Measurements from ENCODE around the gene FBN1.
A peak's percentile ranks its signal among the peaks of the same experiment; 100 is the strongest.

The FBN1 gene

DNA sequence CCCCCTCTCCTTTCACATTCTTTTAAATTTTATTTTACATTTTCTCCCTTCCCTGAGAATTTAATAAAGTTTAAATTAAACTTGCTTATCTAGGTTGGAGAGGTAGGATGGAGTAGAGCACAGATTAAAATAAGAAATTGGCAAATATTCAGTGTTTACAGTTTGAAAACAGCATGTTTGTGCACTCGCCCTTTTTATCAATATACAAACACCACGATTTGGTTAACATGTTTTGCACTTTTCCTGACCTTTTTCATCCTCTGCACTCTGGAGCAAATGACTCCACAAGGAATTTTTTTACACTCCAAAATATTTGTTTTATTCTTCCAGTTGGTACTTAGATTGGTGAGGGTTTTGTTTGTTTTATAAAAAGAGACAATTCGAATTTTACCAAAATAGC lies 227.2 kb downstream of the FBN1 start:
- H2BK15ac ChIP-seq (ENCODE audit: low read depth, poor library complexity, severe bottlenecking) = no peak overlapping the region
- no peak overlapping the region for H2AFZ ChIP-seq (ENCODE audit: low read depth, low read length)
- no peaks in the 10 kb centered on the region for H3K27me3 ChIP-seq (ENCODE audit: control insufficient read depth in 1 of 2, insufficient read depth in 1 of 2, low read length in 2 of 2)
- no peak overlapping the region for H3K18ac ChIP-seq (ENCODE audit: low read depth in 1 of 2, low read length in 2 of 2)
- no peaks in the 10 kb centered on the region for H3K9me3 ChIP-seq (ENCODE audit: control insufficient read depth, low read length)
- no peak overlapping the region for H3K23ac ChIP-seq (ENCODE audit: low read length in 2 of 2)
- H3K4me3 ChIP-seq (ENCODE audit: insufficient read depth in 1 of 2, low read depth in 1 of 2, low read length in 2 of 2) = no peak overlapping the region
- no peaks in the 10 kb centered on the region for H3K4me1 ChIP-seq (ENCODE audit: control insufficient read depth, insufficient read depth, low read depth, low read length)
- no peak overlapping the region for H2BK12ac ChIP-seq (ENCODE audit: low read length in 2 of 2)
- no peak overlapping the region for H2AK5ac ChIP-seq (ENCODE audit: low read length, severe bottlenecking)
- no peak overlapping the region for H4K8ac ChIP-seq (ENCODE audit: low read length)
- DNase-seq = no peak
- H3K36me3 ChIP-seq (ENCODE audit: control insufficient read depth in 1 of 2, insufficient read depth in 2 of 2, low read depth in 1 of 2, low read length in 2 of 2) = peaks cover 50 to 90% of the 10 kb centered on the region in 2 experiments
- 86% methylated on average over 2 of the region's 3 CpGs for WGBS
- H4K91ac ChIP-seq (ENCODE audit: low read length) = no peak overlapping the region
- no peak overlapping the region for H2BK5ac ChIP-seq (ENCODE audit: low read depth, low read length, poor library complexity, severe bottlenecking)
- H3K14ac ChIP-seq (ENCODE audit: low read length in 2 of 2) = no peak overlapping the region
- peaks cover 7% of the 10 kb centered on the region for H3K79me1 ChIP-seq (replicated peaks; ENCODE audit: low read length, poor library complexity, severe bottlenecking)
- no peak overlapping the region for H3K4me2 ChIP-seq (ENCODE audit: low read length, poor library complexity, severe bottlenecking)
- no peak overlapping the region for H3K4ac ChIP-seq (ENCODE audit: low read depth in 1 of 2, low read length in 2 of 2)
- H3K27ac ChIP-seq (ENCODE audit: low read length, poor library complexity, severe bottlenecking) = no peak overlapping the region
- no peak overlapping the region for H2BK120ac ChIP-seq (ENCODE audit: low read depth, low read length)
- peak overlapping the region; percentile 17 for H3K9ac ChIP-seq (ENCODE audit: low read length)

GRCh38 chr15:48416301-48416700 lies 229.2 kb downstream of the FBN1 start:
- Histone ChIP-seq H3K36me3 (ENCODE audit: control insufficient read depth in 1 of 2, insufficient read depth in 2 of 2, low read depth in 1 of 2, low read length in 2 of 2) (peaks cover 46 to 89% of the 10 kb centered on the region in 2 experiments), H3K4me2 (ENCODE audit: low read length, poor library complexity, severe bottlenecking) (no peak overlapping the region), H3K27me3 (ENCODE audit: control insufficient read depth in 1 of 2, insufficient read depth in 1 of 2, low read length in 2 of 2) (no peaks in the 10 kb centered on the region), H3K27ac (ENCODE audit: low read length, poor library complexity, severe bottlenecking) (no peak overlapping the region), H2BK15ac (ENCODE audit: low read depth, poor library complexity, severe bottlenecking) (no peak overlapping the region), H4K91ac (ENCODE audit: low read length) (no peak overlapping the region), H2BK5ac (ENCODE audit: low read depth, low read length, poor library complexity, severe bottlenecking) (no peak overlapping the region), H4K8ac (ENCODE audit: low read length) (no peak overlapping the region), H3K79me1 (replicated peaks; ENCODE audit: low read length, poor library complexity, severe bottlenecking) (peaks cover 7% of the 10 kb centered on the region), H3K23ac (ENCODE audit: low read length in 2 of 2) (no peak overlapping the region), H3K9me3 (ENCODE audit: control insufficient read depth, low read length) (no peaks in the 10 kb centered on the region), H2BK12ac (ENCODE audit: low read length in 2 of 2) (no peak overlapping the region), H2AFZ (ENCODE audit: low read depth, low read length) (no peak overlapping the region), H2AK5ac (ENCODE audit: low read length, severe bottlenecking) (no peak overlapping the region), H2BK120ac (ENCODE audit: low read depth, low read length) (no peak overlapping the region), H3K14ac (ENCODE audit: low read length in 2 of 2) (no peak overlapping the region), H3K18ac (ENCODE audit: low read depth in 1 of 2, low read length in 2 of 2) (no peak overlapping the region), H3K4me3 (ENCODE audit: insufficient read depth in 1 of 2, low read depth in 1 of 2, low read length in 2 of 2) (no peak overlapping the region), H3K4ac (ENCODE audit: low read depth in 1 of 2, low read length in 2 of 2) (no peak overlapping the region), H3K9ac (ENCODE audit: low read length) (peak overlapping the region; percentile 1), H3K4me1 (ENCODE audit: control insufficient read depth, insufficient read depth, low read depth, low read length) (peaks cover 2% of the 10 kb centered on the region)
- no peak for DNase-seq
- 74% methylated on average over 3 of the region's 3 CpGs for WGBS

DNA sequence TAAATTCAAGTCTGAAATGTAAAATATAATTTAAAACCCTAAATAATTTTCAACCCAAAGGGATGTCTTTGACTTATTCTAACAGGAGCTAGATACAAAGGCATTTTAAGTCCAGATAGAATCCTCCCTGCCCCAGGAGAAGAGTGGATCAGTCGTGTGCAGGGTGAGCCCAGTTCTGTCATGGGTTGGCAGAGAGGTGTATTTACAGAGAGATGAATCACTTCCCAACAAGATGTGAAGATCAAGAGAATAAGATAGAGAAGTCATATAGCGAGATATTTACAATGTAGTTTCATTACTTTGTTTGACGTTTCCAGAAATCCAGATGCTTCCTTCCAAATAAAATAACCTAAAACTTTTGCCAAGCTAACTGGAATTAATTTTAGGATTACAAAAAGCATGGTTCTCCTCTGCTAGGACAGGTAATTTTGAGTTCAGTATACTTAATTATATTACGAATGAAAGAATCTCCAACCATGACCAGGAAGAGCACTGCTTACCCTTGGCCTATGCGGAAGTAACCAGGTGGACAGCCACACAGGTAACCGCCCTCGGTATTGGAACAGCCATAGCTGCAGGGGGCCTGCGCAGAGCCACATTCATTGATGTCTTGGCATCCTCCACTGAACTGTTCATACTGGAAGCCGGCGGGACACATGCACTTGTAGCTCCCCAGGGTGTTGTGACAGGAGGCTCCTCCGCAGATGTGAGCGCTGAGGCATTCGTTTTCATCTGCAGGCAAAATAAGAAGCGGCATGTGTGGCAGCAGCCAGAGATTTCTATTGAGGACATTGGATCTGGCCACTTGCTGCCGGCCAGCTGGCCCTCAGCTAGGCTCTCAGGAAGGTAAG lies 230.2 kb downstream of the FBN1 start:
- Histone ChIP-seq H3K14ac (ENCODE audit: low read length in 2 of 2) (no peak overlapping the region), H2BK5ac (ENCODE audit: low read depth, low read length, poor library complexity, severe bottlenecking) (no peak overlapping the region), H2AFZ (ENCODE audit: low read depth, low read length) (no peak overlapping the region), H3K4me2 (ENCODE audit: low read length, poor library complexity, severe bottlenecking) (no peak overlapping the region), H3K9me3 (ENCODE audit: control insufficient read depth, low read length) (no peaks in the 10 kb centered on the region), H3K4me3 (ENCODE audit: insufficient read depth in 1 of 2, low read depth in 1 of 2, low read length in 2 of 2) (no peak overlapping the region), H3K18ac (ENCODE audit: low read depth in 1 of 2, low read length in 2 of 2) (no peak overlapping the region), H2AK5ac (ENCODE audit: low read length, severe bottlenecking) (no peak overlapping the region), H3K4ac (ENCODE audit: low read depth in 1 of 2, low read length in 2 of 2) (no peak overlapping the region), H3K36me3 (ENCODE audit: control insufficient read depth in 1 of 2, insufficient read depth in 2 of 2, low read depth in 1 of 2, low read length in 2 of 2) (peaks cover 40 to 89% of the 10 kb centered on the region in 2 experiments), H2BK12ac (ENCODE audit: low read length in 2 of 2) (no peak overlapping the region), H4K8ac (ENCODE audit: low read length) (peak overlapping the region; percentile 64), H2BK120ac (ENCODE audit: low read depth, low read length) (no peak overlapping the region), H3K4me1 (ENCODE audit: control insufficient read depth, insufficient read depth, low read depth, low read length) (peaks cover 2% of the 10 kb centered on the region), H4K91ac (ENCODE audit: low read length) (no peak overlapping the region), H3K27me3 (ENCODE audit: control insufficient read depth in 1 of 2, insufficient read depth in 1 of 2, low read length in 2 of 2) (no peaks in the 10 kb centered on the region), H3K27ac (ENCODE audit: low read length, poor library complexity, severe bottlenecking) (no peak overlapping the region), H3K23ac (ENCODE audit: low read length in 2 of 2) (no peak overlapping the region), H3K79me1 (replicated peaks; ENCODE audit: low read length, poor library complexity, severe bottlenecking) (peaks cover 5% of the 10 kb centered on the region), H3K9ac (ENCODE audit: low read length) (peak overlapping the region; percentile 47), H2BK15ac (ENCODE audit: low read depth, poor library complexity, severe bottlenecking) (no peak overlapping the region)
- WGBS = 95% methylated on average over 13 of the region's 15 CpGs
- no peak for DNase-seq

GRCh38 chr15:48414015-48414414 lies 231.5 kb downstream of the FBN1 start:
- Histone ChIP-seq H3K27ac (ENCODE audit: low read length, poor library complexity, severe bottlenecking) (no peak overlapping the region), H2BK12ac (ENCODE audit: low read length in 2 of 2) (no peak overlapping the region), H3K4me1 (ENCODE audit: control insufficient read depth, insufficient read depth, low read depth, low read length) (peaks cover 2% of the 10 kb centered on the region), H3K14ac (ENCODE audit: low read length in 2 of 2) (no peak overlapping the region), H4K91ac (ENCODE audit: low read length) (no peak overlapping the region), H3K27me3 (ENCODE audit: control insufficient read depth in 1 of 2, insufficient read depth in 1 of 2, low read length in 2 of 2) (no peaks in the 10 kb centered on the region), H3K79me1 (replicated peaks; ENCODE audit: low read length, poor library complexity, severe bottlenecking) (peaks cover 2% of the 10 kb centered on the region), H3K36me3 (ENCODE audit: control insufficient read depth in 1 of 2, insufficient read depth in 2 of 2, low read depth in 1 of 2, low read length in 2 of 2) (peaks cover 34 to 89% of the 10 kb centered on the region in 2 experiments), H3K4me3 (ENCODE audit: insufficient read depth in 1 of 2, low read depth in 1 of 2, low read length in 2 of 2) (peak overlapping the region in 1 of 2 experiments; percentile 7), H2BK120ac (ENCODE audit: low read depth, low read length) (no peak overlapping the region), H3K18ac (ENCODE audit: low read depth in 1 of 2, low read length in 2 of 2) (no peak overlapping the region), H2BK15ac (ENCODE audit: low read depth, poor library complexity, severe bottlenecking) (no peak overlapping the region), H3K9me3 (ENCODE audit: control insufficient read depth, low read length) (no peaks in the 10 kb centered on the region), H2BK5ac (ENCODE audit: low read depth, low read length, poor library complexity, severe bottlenecking) (no peak overlapping the region), H3K4ac (ENCODE audit: low read depth in 1 of 2, low read length in 2 of 2) (no peak overlapping the region), H3K4me2 (ENCODE audit: low read length, poor library complexity, severe bottlenecking) (no peak overlapping the region), H2AK5ac (ENCODE audit: low read length, severe bottlenecking) (no peak overlapping the region), H4K8ac (ENCODE audit: low read length) (no peak overlapping the region), H3K23ac (ENCODE audit: low read length in 2 of 2) (no peak overlapping the region), H3K9ac (ENCODE audit: low read length) (peak overlapping the region; percentile 58), H2AFZ (ENCODE audit: low read depth, low read length) (no peak overlapping the region)
- WGBS = no CpG with 5 or more reads among the region's 3 CpGs
- DNase-seq = peak; percentile 52

Measured in mesenchymal stem cell (in vitro differentiated cells and primary cell).